Fibroblast of mammary gland (primary cell): Measurements from ENCODE around the gene HIVEP2.

ENCODE experiments used
- DNase-seq: peaks from one replicate; pipeline ENCODE4 v3.0.0-alpha.2; 2010; ENCODE audit warnings: low read depth
- H3K4me3 ChIP-seq: 2 replicates; pipeline ENCODE4 v1.5.1; 2011; ENCODE audit warnings: low read depth, mild to moderate bottlenecking, low read length, moderate library complexity; ENCODE audit not compliant: control insufficient read depth
- CTCF ChIP-seq: conservative IDR thresholded peaks from 2 replicates; pipeline ENCODE4 v1.5.1; 2011; ENCODE audit warnings: low read depth, low read length, inconsistent platforms; ENCODE audit not compliant: control insufficient read depth, insufficient read depth

HIVEP2 gene

DNA sequence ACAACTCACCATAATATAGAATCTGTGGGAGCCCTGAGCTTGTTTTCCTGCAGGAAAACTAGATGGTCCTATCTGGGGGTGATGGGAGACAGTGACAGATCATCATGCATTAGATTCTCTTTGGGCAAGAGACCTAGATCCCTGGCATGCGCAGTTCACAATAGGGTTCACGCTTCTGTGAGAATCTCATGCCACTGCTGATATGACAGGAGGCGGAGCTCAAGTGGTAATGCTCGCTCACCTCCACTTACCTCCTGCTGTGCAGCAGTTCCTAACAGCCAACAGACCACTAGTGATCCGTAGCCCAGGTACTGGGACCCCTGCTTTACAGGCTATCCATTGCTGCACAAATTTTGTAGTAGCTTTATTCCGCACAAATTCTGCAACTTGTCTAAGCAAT lies 84.5 kb downstream of the HIVEP2 start:
- no peak overlapping the region for H3K4me3 ChIP-seq
- no peak for DNase-seq
- no peak for TF ChIP-seq CTCF

DNA sequence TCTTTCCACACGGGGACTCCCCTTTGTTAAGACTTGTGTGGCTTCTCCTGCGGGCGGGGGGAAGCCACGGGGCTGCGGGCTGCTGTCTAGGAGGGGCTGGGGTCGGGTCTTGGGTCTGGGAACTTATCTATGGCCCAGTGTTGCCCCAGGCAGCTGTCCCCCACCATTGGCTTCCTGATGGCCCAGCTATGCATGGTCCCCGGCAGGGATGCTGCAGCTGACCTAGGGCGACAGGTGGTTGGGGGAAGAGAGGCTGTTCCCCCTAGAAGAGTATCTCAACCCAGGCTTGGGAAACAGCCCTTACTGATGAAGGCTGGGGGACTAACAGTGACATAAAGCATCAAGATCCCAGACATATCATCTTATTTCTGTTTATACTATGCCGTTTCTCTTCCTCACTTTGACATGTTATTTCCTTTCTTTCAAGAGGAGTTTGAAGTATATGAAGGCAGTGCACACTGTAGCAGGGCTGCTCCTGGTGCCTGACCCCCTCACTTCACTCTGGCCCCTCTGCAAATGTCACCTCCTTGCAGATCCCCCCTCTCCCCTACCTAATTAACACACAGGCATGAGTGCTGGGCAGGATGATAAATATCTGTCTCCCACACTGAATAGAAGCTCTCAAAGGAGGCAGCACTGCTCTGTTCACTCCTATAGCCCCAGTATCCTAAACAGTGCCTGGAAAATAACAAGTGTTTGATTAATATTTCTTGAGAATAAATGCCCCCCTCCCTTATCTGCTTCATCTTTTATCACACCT lies 87.0 kb downstream of the HIVEP2 start:
- H3K4me3 ChIP-seq: no peak overlapping the region
- no peak for TF ChIP-seq CTCF
- no peak for DNase-seq

GRCh38 chr6:142857233-142857761 lies 87.7 kb downstream of the HIVEP2 start:
- no peak overlapping the region for H3K4me3 ChIP-seq
- no peak for DNase-seq
- no peak for TF ChIP-seq CTCF

GRCh38 chr6:142856624-142857232 lies 88.2 kb downstream of the HIVEP2 start:
- DNase-seq: no peak
- TF ChIP-seq CTCF: no peak
- H3K4me3 ChIP-seq: no peak overlapping the region

GRCh38 chr6:142855893-142856623 lies 88.9 kb downstream of the HIVEP2 start:
- no peak overlapping the region for H3K4me3 ChIP-seq
- no peak for DNase-seq
- no peak for TF ChIP-seq CTCF

GRCh38 chr6:142854589-142855488 lies 90.1 kb downstream of the HIVEP2 start:
- no peak for TF ChIP-seq CTCF
- no peak overlapping the region for H3K4me3 ChIP-seq
- no peak for DNase-seq
